Tibial nerve (tissue), 4 donors: ENCODE measurements around the gene NEUROD1.

Experiments
- EP300 ChIP-seq, 2 donors: sonication (generic); formaldehyde crosslinking; IDR thresholded peaks; one replicate each; pipeline ENCODE4 v1.6.1; 2017; ENCODE audit warnings: antibody characterized with exemption in 2 of 2, mild to moderate bottlenecking in 1 of 2
- TF ChIP-seq, protein P1 (sequence below), 5 experiments: fragments of 200-600 bp in 3 of 5; fragments of 450-650 bp in 2 of 5; sonication (generic) in 3 of 5; IDR thresholded peaks; one replicate each; pipeline ENCODE4 v1.5.1; 2016 to 2019; ENCODE audit warnings: antibody characterized with exemption in 5 of 5, mild to moderate bottlenecking in 3 of 5, moderate library complexity in 2 of 5

DNA sequence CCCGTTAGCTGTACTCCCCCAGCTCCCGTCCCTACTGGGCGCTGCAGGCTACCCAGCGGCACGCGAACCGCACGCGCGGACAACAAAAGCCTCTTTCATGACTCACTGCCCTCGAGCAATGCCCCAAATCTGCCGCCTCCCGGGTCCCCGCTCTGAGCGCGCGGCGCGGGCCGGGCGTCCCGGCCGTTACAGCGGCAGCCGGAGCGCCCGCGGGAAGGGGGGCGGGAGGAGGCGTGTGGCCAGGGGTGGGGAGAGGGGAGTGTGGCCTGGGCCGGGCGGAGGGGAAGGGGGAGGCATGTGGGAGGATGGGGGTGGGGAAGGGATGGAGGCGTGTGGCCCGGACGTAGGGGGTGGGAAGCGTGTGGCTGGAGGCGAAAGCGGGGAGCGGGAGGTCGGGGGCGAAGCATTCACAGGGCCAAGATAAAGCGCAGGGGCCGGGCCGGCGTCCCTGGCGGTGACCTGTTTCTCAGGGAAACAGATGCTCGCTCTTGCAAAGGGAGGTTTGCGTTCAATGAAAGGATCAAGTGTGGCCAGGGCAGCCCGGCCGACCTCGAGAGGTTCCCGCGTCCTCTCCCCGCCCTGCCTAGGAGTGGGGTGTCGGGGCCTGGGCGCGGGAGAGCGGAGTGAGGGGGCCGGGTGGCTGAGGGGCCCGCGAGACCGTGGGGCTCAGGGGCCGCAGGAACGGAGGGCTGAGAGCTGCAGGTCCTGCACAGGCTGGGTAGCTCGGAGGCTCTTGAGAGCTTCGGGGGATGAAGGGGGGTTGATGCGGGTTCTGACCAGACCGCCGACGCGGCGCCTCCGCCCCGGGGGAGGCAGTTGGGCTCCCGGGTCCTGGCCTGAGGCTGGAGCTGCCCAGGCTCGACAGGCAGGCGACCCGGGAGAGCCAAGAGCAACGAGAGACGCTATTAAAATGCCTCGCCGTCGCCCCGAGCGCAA, 3.5 kb upstream of the NEUROD1 start:
- TF ChIP-seq, protein P1, sequence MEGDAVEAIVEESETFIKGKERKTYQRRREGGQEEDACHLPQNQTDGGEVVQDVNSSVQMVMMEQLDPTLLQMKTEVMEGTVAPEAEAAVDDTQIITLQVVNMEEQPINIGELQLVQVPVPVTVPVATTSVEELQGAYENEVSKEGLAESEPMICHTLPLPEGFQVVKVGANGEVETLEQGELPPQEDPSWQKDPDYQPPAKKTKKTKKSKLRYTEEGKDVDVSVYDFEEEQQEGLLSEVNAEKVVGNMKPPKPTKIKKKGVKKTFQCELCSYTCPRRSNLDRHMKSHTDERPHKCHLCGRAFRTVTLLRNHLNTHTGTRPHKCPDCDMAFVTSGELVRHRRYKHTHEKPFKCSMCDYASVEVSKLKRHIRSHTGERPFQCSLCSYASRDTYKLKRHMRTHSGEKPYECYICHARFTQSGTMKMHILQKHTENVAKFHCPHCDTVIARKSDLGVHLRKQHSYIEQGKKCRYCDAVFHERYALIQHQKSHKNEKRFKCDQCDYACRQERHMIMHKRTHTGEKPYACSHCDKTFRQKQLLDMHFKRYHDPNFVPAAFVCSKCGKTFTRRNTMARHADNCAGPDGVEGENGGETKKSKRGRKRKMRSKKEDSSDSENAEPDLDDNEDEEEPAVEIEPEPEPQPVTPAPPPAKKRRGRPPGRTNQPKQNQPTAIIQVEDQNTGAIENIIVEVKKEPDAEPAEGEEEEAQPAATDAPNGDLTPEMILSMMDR (IDR thresholded peaks at IDR 0.05) = no peak
- no peak for TF ChIP-seq EP300 (IDR thresholded peaks at IDR 0.05)
